HepG2 (cell line): ENCODE data around the gene CCDC142. TPM values are rescaled to one million over a fixed set of nuclear protein-coding genes. Genes with fewer than 3 reads are reported as not detected.
"Not testable (repeated sequence)": the region's sequence is repeated elsewhere in the genome, so short reads cannot be mapped to it uniquely, and the experiment has no call there.

Experiments used
- BRCA1 ChIP-seq: sonication (generic); formaldehyde crosslinking; IDR thresholded peaks from 2 replicates; pipeline ENCODE4 v1.4.0; 2020; ENCODE audit warnings: missing genetic modification reagents
- CREM ChIP-seq, 2 experiments: sonication (generic) in 1 of 2; formaldehyde crosslinking in 1 of 2; IDR thresholded peaks; 2 replicates each; pipeline versions ENCODE4 v1.4.0 to v1.6.1; 2016 to 2020; ENCODE audit warnings: antibody characterized with exemption in 1 of 2, mild to moderate bottlenecking in 1 of 2, missing genetic modification reagents in 1 of 2
- PHF21A ChIP-seq: sonication (generic); formaldehyde crosslinking; IDR thresholded peaks from 2 replicates; pipeline ENCODE4 v1.5.0; 2020; ENCODE audit warnings: mild to moderate bottlenecking, missing genetic modification reagents
- POGZ ChIP-seq: sonication (generic); formaldehyde crosslinking; IDR thresholded peaks from 2 replicates; pipeline ENCODE4 v1.4.0; 2020; ENCODE audit warnings: mild to moderate bottlenecking, missing genetic modification reagents
- RARG ChIP-seq: sonication (generic); formaldehyde crosslinking; IDR thresholded peaks from 2 replicates; pipeline ENCODE4 v1.4.0; 2020; ENCODE audit warnings: low read depth, mild to moderate bottlenecking, missing genetic modification reagents
- ZMYM3 ChIP-seq: sonication (generic); formaldehyde crosslinking; IDR thresholded peaks from 2 replicates; pipeline ENCODE4 v1.5.1; 2020; ENCODE audit warnings: mild to moderate bottlenecking, missing genetic modification reagents
- ZNF121 ChIP-seq: sonication (generic); formaldehyde crosslinking; IDR thresholded peaks from 2 replicates; pipeline ENCODE4 v1.5.0; 2020; ENCODE audit warnings: mild to moderate bottlenecking, missing genetic modification reagents
- ZNF678 ChIP-seq: sonication (generic); formaldehyde crosslinking; IDR thresholded peaks from 2 replicates; pipeline ENCODE4 v1.4.0; 2020; ENCODE audit warnings: mild to moderate bottlenecking, missing genetic modification reagents
- ZNF775 ChIP-seq: sonication (generic); formaldehyde crosslinking; IDR thresholded peaks from 2 replicates; pipeline ENCODE4 v1.4.0; 2020; ENCODE audit warnings: missing genetic modification reagents, mild to moderate bottlenecking, moderate library complexity, borderline replicate concordance
- polyA plus RNA-seq, 8 experiments: library from polyadenylated mRNA; depleted of rRNA in 3 of 8; stranded (reverse) in 7 of 8; unstranded in 1 of 8; fragments of >200 nt; fragmentation: Illumina TruSeq in 4 of 8; extraction: Trizol in 4 of 8; gene quantifications; 2 replicates each; pipeline versions ENCODE4 v1.2.1 to v1.2.3, GENCODE V29; 2011 to 2016; ENCODE audit warnings: low read depth in 4 of 8, missing spikeins in 1 of 8, mixed read lengths in 1 of 8; ENCODE audit not compliant: insufficient read depth in 1 of 8
- total RNA-seq, 5 experiments: library from RNA; depleted of rRNA; stranded (reverse); fragments of >200 nt; fragmentation: Illumina TruSeq; extraction: Trizol; gene quantifications; 2 replicates each; pipeline ENCODE4 v1.2.3, GENCODE V29; 2016; ENCODE audit warnings: low read depth in 1 of 5
- TF ChIP-seq, protein P1 (sequence below): sonication (generic); formaldehyde crosslinking; IDR thresholded peaks from 2 replicates; pipeline ENCODE4 v1.5.0; 2020; ENCODE audit warnings: missing genetic modification reagents
- TF ChIP-seq, protein P2 (sequence below): sonication (generic); formaldehyde crosslinking; IDR thresholded peaks from 2 replicates; pipeline ENCODE4 v1.4.0; 2020; ENCODE audit warnings: missing genetic modification reagents, mild to moderate bottlenecking, borderline replicate concordance
- TF ChIP-seq, protein P3 (sequence below): sonication (generic); formaldehyde crosslinking; IDR thresholded peaks from 2 replicates; pipeline ENCODE4 v1.8.1; 2022; ENCODE audit warnings: mild to moderate bottlenecking, missing genetic modification reagents
- TF ChIP-seq, protein P4 (sequence below): sonication (generic); formaldehyde crosslinking; IDR thresholded peaks from 2 replicates; pipeline ENCODE4 v1.4.0; 2020; ENCODE audit warnings: mild to moderate bottlenecking, low read depth, missing genetic modification reagents
- TF ChIP-seq, protein P5 (sequence below): sonication (generic); formaldehyde crosslinking; IDR thresholded peaks from 2 replicates; pipeline ENCODE4 v1.9.0; 2021; ENCODE audit warnings: mild to moderate bottlenecking, missing genetic modification reagents

Gene CCDC142
- total and polyA plus RNA-seq, 2 of the 13 experiments (the other 11 are each of a cell fraction or from before 2014, with no cell fraction given), result 14.7 to 30.4 TPM

DNA sequence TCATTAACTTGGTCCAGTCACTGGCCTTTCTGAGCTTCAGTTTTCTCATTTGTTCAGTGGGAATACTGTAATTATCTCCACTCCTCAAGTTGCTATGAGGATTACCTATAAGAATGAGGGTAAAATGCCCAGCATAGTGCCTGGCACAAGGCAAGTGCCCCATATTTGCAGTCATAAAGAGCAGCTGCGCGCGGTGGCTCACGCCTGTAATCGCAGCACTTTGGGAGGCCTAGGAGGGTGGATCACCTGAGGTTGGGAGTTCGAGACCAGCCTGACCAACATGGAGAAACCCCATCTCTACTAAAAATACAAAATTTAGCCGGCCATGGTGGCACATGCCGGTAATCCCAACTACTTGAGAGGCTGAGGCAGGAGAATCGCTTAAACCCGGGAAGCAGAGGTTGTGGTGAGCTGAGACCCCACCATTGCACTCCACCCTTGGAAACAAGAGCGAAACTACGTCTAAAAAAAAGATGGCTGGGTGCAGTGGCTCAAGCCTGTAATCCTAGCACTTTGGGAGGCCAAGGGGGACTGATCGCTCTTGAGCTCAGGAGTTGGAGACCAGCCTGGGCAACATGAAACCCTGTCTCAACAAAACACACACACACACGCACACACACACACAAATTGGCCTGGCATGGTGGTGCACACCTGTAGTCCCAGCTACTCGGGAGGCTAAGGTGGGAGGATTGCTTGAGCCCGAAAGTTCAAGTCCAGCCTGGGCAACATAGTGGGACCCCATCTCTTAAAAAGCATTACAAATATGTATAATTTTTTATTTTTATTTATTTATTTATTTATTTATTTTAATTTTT is 40.1 kb downstream of the CCDC142 start (continued):
- TF ChIP-seq, protein P1, sequence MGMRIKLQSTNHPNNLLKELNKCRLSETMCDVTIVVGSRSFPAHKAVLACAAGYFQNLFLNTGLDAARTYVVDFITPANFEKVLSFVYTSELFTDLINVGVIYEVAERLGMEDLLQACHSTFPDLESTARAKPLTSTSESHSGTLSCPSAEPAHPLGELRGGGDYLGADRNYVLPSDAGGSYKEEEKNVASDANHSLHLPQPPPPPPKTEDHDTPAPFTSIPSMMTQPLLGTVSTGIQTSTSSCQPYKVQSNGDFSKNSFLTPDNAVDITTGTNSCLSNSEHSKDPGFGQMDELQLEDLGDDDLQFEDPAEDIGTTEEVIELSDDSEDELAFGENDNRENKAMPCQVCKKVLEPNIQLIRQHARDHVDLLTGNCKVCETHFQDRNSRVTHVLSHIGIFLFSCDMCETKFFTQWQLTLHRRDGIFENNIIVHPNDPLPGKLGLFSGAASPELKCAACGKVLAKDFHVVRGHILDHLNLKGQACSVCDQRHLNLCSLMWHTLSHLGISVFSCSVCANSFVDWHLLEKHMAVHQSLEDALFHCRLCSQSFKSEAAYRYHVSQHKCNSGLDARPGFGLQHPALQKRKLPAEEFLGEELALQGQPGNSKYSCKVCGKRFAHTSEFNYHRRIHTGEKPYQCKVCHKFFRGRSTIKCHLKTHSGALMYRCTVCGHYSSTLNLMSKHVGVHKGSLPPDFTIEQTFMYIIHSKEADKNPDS (CRISPR knock-in tag), result 0 out of 2 replicates have a peak, but pooled peaks have one; percentile 56
- TF ChIP-seq, protein P2, sequence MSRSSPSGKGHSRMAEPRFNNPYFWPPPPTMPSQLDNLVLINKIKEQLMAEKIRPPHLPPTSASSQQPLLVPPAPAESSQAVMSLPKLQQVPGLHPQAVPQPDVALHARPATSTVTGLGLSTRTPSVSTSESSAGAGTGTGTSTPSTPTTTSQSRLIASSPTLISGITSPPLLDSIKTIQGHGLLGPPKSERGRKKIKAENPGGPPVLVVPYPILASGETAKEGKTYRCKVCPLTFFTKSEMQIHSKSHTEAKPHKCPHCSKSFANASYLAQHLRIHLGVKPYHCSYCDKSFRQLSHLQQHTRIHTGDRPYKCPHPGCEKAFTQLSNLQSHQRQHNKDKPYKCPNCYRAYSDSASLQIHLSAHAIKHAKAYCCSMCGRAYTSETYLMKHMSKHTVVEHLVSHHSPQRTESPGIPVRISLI (CRISPR knock-in tag), result peak; percentile 40; the same call in 1 of the 2 replicates
- TF ChIP-seq ZNF775 (CRISPR knock-in tag) (0 out of 2 replicates have a peak, but pooled peaks have one; percentile 14), BRCA1 (CRISPR knock-in tag) (0 out of 2 replicates have a peak, but pooled peaks have one; percentile 2), PHF21A (peak; percentile 11), ZNF678 (CRISPR knock-in tag) (0 out of 2 replicates have a peak, but pooled peaks have one; percentile 8), ZMYM3 (CRISPR knock-in tag) (peak; percentile 97), CREM (IDR thresholded peaks at IDR 0.05) (peak; percentile 38; the same call in 1 of the 2 replicates), RARG (CRISPR knock-in tag) (peak; percentile 71; the same call in 1 of the 2 replicates), ZNF121 (CRISPR knock-in tag) (peak; percentile 84; the same call in 1 of the 2 replicates), POGZ (CRISPR knock-in tag) (peak; percentile 55; the same call in 1 of the 2 replicates)
- TF ChIP-seq, protein P3, sequence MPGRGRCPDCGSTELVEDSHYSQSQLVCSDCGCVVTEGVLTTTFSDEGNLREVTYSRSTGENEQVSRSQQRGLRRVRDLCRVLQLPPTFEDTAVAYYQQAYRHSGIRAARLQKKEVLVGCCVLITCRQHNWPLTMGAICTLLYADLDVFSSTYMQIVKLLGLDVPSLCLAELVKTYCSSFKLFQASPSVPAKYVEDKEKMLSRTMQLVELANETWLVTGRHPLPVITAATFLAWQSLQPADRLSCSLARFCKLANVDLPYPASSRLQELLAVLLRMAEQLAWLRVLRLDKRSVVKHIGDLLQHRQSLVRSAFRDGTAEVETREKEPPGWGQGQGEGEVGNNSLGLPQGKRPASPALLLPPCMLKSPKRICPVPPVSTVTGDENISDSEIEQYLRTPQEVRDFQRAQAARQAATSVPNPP (CRISPR knock-in tag), result 0 out of 2 replicates have a peak, but pooled peaks have one; percentile 5
- TF ChIP-seq, protein P4, sequence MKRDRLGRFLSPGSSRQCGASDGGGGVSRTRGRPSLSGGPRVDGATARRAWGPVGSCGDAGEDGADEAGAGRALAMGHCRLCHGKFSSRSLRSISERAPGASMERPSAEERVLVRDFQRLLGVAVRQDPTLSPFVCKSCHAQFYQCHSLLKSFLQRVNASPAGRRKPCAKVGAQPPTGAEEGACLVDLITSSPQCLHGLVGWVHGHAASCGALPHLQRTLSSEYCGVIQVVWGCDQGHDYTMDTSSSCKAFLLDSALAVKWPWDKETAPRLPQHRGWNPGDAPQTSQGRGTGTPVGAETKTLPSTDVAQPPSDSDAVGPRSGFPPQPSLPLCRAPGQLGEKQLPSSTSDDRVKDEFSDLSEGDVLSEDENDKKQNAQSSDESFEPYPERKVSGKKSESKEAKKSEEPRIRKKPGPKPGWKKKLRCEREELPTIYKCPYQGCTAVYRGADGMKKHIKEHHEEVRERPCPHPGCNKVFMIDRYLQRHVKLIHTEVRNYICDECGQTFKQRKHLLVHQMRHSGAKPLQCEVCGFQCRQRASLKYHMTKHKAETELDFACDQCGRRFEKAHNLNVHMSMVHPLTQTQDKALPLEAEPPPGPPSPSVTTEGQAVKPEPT, result peak; percentile 14; the same call in 1 of the 2 replicates
- TF ChIP-seq, protein P5, sequence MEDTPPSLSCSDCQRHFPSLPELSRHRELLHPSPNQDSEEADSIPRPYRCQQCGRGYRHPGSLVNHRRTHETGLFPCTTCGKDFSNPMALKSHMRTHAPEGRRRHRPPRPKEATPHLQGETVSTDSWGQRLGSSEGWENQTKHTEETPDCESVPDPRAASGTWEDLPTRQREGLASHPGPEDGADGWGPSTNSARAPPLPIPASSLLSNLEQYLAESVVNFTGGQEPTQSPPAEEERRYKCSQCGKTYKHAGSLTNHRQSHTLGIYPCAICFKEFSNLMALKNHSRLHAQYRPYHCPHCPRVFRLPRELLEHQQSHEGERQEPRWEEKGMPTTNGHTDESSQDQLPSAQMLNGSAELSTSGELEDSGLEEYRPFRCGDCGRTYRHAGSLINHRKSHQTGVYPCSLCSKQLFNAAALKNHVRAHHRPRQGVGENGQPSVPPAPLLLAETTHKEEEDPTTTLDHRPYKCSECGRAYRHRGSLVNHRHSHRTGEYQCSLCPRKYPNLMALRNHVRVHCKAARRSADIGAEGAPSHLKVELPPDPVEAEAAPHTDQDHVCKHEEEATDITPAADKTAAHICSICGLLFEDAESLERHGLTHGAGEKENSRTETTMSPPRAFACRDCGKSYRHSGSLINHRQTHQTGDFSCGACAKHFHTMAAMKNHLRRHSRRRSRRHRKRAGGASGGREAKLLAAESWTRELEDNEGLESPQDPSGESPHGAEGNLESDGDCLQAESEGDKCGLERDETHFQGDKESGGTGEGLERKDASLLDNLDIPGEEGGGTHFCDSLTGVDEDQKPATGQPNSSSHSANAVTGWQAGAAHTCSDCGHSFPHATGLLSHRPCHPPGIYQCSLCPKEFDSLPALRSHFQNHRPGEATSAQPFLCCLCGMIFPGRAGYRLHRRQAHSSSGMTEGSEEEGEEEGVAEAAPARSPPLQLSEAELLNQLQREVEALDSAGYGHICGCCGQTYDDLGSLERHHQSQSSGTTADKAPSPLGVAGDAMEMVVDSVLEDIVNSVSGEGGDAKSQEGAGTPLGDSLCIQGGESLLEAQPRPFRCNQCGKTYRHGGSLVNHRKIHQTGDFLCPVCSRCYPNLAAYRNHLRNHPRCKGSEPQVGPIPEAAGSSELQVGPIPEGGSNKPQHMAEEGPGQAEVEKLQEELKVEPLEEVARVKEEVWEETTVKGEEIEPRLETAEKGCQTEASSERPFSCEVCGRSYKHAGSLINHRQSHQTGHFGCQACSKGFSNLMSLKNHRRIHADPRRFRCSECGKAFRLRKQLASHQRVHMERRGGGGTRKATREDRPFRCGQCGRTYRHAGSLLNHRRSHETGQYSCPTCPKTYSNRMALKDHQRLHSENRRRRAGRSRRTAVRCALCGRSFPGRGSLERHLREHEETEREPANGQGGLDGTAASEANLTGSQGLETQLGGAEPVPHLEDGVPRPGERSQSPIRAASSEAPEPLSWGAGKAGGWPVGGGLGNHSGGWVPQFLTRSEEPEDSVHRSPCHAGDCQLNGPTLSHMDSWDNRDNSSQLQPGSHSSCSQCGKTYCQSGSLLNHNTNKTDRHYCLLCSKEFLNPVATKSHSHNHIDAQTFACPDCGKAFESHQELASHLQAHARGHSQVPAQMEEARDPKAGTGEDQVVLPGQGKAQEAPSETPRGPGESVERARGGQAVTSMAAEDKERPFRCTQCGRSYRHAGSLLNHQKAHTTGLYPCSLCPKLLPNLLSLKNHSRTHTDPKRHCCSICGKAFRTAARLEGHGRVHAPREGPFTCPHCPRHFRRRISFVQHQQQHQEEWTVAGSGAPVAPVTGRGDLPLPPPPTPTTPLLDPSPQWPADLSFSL (CRISPR knock-in tag), result peak; percentile 71; the same call in 1 of the 2 replicates
- not testable (repeated sequence) for TF ChIP-seq CREM (CRISPR knock-in tag; IDR thresholded peaks at IDR 0.05)
